HepG2 (cell line): ENCODE measurements around the gene PPP4R1. TPM values are rescaled to one million over a fixed set of nuclear protein-coding genes. Genes with fewer than 3 reads are reported as not detected.

Experiments used
- BHLHE40 ChIP-seq: IDR thresholded peaks from 2 replicates; pipeline ENCODE4 v1.6.1; 2011; ENCODE audit warnings: low read length, improper control_type of control experiment
- FOXO1 ChIP-seq: sonication (generic); formaldehyde crosslinking; IDR thresholded peaks from 2 replicates; pipeline ENCODE4 v1.4.0; 2020; ENCODE audit warnings: missing genetic modification reagents
- FOXP1 ChIP-seq, 2 experiments: fragments of 450-650 bp in 1 of 2; IDR thresholded peaks; 2 replicates each; pipeline ENCODE4 v1.6.1; 2017 to 2018; ENCODE audit warnings: antibody characterized with exemption in 1 of 2
- JUNB ChIP-seq: sonication (generic); formaldehyde crosslinking; IDR thresholded peaks from 2 replicates; pipeline ENCODE4 v1.8.0; 2022; ENCODE audit warnings: missing genetic modification reagents, mild to moderate bottlenecking, borderline replicate concordance
- KDM6A ChIP-seq: IDR thresholded peaks from 2 replicates; pipeline ENCODE4 v1.6.1; 2016; ENCODE audit warnings: low read depth
- ZNF225 ChIP-seq: sonication (generic); formaldehyde crosslinking; IDR thresholded peaks from 2 replicates; pipeline ENCODE4 v1.4.0; 2020; ENCODE audit warnings: mild to moderate bottlenecking, missing genetic modification reagents
- ZNF670 ChIP-seq: sonication (generic); formaldehyde crosslinking; IDR thresholded peaks from 2 replicates; pipeline ENCODE4 v1.8.0; 2022; ENCODE audit warnings: mild to moderate bottlenecking, missing genetic modification reagents, borderline replicate concordance
- ZNF7 ChIP-seq: IDR thresholded peaks from 2 replicates; pipeline ENCODE4 v1.6.1; 2016; ENCODE audit warnings: missing biosample characterization, missing genetic modification reagents
- ZNF709 ChIP-seq: sonication (generic); formaldehyde crosslinking; IDR thresholded peaks from 2 replicates; pipeline ENCODE4 v1.5.0; 2020; ENCODE audit warnings: mild to moderate bottlenecking, missing genetic modification reagents
- ZNF737 ChIP-seq: sonication (generic); formaldehyde crosslinking; IDR thresholded peaks from 2 replicates; pipeline ENCODE4 v1.5.0; 2020; ENCODE audit warnings: missing genetic modification reagents, mild to moderate bottlenecking, borderline replicate concordance
- polyA plus RNA-seq, 8 experiments: library from polyadenylated mRNA; depleted of rRNA in 3 of 8; stranded (reverse) in 7 of 8; unstranded in 1 of 8; fragments of >200 nt; fragmentation: Illumina TruSeq in 4 of 8; extraction: Trizol in 4 of 8; gene quantifications; 2 replicates each; pipeline versions ENCODE4 v1.2.1 to v1.2.3, GENCODE V29; 2011 to 2016; ENCODE audit warnings: low read depth in 4 of 8, missing spikeins in 1 of 8, mixed read lengths in 1 of 8; ENCODE audit not compliant: insufficient read depth in 1 of 8
- total RNA-seq, 5 experiments: library from RNA; depleted of rRNA; stranded (reverse); fragments of >200 nt; fragmentation: Illumina TruSeq; extraction: Trizol; gene quantifications; 2 replicates each; pipeline ENCODE4 v1.2.3, GENCODE V29; 2016; ENCODE audit warnings: low read depth in 1 of 5
- TF ChIP-seq, protein P1 (sequence below): sonication (generic); formaldehyde crosslinking; IDR thresholded peaks from 2 replicates; pipeline ENCODE4 v1.5.0; 2020; ENCODE audit warnings: missing genetic modification reagents, mild to moderate bottlenecking, borderline replicate concordance
- TF ChIP-seq, protein P2 (sequence below): fragments of 450-650 bp; IDR thresholded peaks from 2 replicates; pipeline ENCODE4 v1.6.1; 2017
- TF ChIP-seq, protein P3 (sequence below): sonication (generic); formaldehyde crosslinking; IDR thresholded peaks from 2 replicates; pipeline ENCODE4 v1.5.1; 2020; ENCODE audit warnings: mild to moderate bottlenecking, missing genetic modification reagents, borderline replicate concordance
- TF ChIP-seq, protein P4 (sequence below): sonication (generic); formaldehyde crosslinking; IDR thresholded peaks from 2 replicates; pipeline ENCODE4 v1.4.0; 2020; ENCODE audit warnings: missing genetic modification reagents
- TF ChIP-seq, protein P5 (sequence below): sonication (generic); formaldehyde crosslinking; IDR thresholded peaks from 2 replicates; pipeline ENCODE4 v1.4.0; 2020; ENCODE audit warnings: missing genetic modification reagents, borderline replicate concordance
- TF ChIP-seq, protein P6 (sequence below): sonication (generic); formaldehyde crosslinking; IDR thresholded peaks from 2 replicates; pipeline ENCODE4 v1.8.1; 2023; ENCODE audit warnings: mild to moderate bottlenecking, moderate library complexity, missing genetic modification reagents

The PPP4R1 gene
- total and polyA plus RNA-seq, 2 of the 13 experiments (the other 11 are each of a cell fraction or from before 2014, with no cell fraction given): 66.5 to 72.4 TPM

DNA sequence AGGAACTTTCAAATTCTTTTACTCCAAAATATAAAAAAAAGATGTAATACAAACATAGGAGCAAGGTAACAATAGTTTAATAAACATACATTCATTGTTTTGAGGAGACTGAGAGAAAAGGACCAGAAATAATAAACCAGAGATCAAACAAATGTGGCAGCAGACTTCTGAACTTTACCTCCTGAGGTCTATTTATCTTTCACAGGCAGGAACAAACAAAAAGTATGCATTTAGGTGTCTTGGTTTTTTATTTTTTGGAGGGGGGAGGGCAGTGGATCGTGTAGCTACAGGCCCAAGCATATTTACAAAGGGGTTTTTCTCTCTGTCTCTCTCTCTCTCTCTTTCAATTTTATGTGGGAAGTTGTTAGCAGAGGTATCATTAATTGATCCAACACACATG lies 5.6 kb downstream of the PPP4R1 start (continued):
- TF ChIP-seq, protein P1, sequence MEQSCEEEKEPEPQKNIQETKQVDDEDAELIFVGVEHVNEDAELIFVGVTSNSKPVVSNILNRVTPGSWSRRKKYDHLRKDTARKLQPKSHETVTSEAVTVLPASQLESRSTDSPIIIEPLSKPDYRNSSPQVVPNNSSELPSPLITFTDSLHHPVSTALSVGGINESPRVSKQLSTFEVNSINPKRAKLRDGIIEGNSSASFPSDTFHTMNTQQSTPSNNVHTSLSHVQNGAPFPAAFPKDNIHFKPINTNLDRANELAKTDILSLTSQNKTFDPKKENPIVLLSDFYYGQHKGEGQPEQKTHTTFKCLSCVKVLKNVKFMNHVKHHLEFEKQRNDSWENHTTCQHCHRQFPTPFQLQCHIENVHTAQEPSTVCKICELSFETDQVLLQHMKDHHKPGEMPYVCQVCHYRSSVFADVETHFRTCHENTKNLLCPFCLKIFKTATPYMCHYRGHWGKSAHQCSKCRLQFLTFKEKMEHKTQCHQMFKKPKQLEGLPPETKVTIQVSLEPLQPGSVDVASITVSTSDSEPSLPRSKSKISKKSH (CRISPR knock-in tag): no peak
- TF ChIP-seq ZNF737 (CRISPR knock-in tag) (no peak), BHLHE40 (0 out of 2 replicates have a peak, but pooled peaks have one; percentile 44), KDM6A (peak; percentile 81), ZNF670 (CRISPR knock-in tag) (peak; percentile 20; the same call in 1 of the 2 replicates), FOXO1 (peak; percentile 41; the same call in 1 of the 2 replicates), FOXP1 (IDR thresholded peaks at IDR 0.05) (0 out of 2 replicates have a peak, but pooled peaks have one; percentile 14), FOXP1 (CRISPR knock-in tag; IDR thresholded peaks at IDR 0.05) (peak; percentile 92), ZNF709 (no peak), ZNF225 (CRISPR knock-in tag) (no peak), JUNB (CRISPR knock-in tag) (no peak), ZNF7 (CRISPR knock-in tag) (no peak)
- TF ChIP-seq, protein P2, sequence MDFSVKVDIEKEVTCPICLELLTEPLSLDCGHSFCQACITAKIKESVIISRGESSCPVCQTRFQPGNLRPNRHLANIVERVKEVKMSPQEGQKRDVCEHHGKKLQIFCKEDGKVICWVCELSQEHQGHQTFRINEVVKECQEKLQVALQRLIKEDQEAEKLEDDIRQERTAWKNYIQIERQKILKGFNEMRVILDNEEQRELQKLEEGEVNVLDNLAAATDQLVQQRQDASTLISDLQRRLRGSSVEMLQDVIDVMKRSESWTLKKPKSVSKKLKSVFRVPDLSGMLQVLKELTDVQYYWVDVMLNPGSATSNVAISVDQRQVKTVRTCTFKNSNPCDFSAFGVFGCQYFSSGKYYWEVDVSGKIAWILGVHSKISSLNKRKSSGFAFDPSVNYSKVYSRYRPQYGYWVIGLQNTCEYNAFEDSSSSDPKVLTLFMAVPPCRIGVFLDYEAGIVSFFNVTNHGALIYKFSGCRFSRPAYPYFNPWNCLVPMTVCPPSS: no peak
- TF ChIP-seq, protein P3, sequence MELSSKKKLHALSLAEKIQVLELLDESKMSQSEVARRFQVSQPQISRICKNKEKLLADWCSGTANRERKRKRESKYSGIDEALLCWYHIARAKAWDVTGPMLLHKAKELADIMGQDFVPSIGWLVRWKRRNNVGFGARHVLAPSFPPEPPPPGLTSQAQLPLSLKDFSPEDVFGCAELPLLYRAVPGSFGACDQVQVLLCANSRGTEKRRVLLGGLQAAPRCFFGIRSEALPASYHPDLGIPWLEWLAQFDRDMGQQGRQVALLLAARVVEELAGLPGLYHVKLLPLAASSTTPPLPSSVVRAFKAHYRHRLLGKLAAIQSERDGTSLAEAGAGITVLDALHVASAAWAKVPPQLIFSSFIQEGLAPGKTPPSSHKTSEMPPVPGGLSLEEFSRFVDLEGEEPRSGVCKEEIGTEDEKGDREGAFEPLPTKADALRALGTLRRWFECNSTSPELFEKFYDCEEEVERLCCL (CRISPR knock-in tag): no peak
- TF ChIP-seq, protein P4, sequence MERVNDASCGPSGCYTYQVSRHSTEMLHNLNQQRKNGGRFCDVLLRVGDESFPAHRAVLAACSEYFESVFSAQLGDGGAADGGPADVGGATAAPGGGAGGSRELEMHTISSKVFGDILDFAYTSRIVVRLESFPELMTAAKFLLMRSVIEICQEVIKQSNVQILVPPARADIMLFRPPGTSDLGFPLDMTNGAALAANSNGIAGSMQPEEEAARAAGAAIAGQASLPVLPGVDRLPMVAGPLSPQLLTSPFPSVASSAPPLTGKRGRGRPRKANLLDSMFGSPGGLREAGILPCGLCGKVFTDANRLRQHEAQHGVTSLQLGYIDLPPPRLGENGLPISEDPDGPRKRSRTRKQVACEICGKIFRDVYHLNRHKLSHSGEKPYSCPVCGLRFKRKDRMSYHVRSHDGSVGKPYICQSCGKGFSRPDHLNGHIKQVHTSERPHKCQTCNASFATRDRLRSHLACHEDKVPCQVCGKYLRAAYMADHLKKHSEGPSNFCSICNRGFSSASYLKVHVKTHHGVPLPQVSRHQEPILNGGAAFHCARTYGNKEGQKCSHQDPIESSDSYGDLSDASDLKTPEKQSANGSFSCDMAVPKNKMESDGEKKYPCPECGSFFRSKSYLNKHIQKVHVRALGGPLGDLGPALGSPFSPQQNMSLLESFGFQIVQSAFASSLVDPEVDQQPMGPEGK (CRISPR knock-in tag): peak; percentile 91
- TF ChIP-seq, protein P5, sequence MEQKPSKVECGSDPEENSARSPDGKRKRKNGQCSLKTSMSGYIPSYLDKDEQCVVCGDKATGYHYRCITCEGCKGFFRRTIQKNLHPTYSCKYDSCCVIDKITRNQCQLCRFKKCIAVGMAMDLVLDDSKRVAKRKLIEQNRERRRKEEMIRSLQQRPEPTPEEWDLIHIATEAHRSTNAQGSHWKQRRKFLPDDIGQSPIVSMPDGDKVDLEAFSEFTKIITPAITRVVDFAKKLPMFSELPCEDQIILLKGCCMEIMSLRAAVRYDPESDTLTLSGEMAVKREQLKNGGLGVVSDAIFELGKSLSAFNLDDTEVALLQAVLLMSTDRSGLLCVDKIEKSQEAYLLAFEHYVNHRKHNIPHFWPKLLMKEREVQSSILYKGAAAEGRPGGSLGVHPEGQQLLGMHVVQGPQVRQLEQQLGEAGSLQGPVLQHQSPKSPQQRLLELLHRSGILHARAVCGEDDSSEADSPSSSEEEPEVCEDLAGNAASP (CRISPR knock-in tag): 0 out of 2 replicates have a peak, but pooled peaks have one; percentile 34
- TF ChIP-seq, protein P6, sequence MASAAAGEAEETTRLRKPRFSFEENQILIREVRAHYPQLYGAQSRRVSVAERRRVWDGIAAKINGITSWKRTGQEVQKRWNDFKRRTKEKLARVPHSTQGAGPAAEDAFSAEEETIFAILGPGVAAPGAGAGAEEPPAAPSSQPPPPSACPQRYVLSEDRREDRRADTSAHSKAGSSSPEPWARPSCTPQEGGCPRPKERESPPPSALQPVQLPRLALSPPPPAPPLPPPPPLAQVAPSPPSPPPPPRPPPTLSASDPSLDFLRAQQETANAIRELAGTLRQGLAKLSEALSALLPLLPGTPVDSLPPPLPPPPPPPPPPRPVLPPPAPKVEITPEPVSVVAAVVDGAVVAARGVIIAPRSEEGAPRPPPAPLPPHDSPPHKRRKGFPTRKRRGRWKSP (CRISPR knock-in tag): no peak
